ENCODE data around the gene GOLGA6L26.

- TF ChIP-seq CTCF (IDR thresholded peaks at IDR 0.05) (no peak), JUN (IDR thresholded peaks at IDR 0.05) (no peak), CHD2 (IDR thresholded peaks at IDR 0.05; ENCODE audit: low read length, partially characterized antibody) (no peak), MAZ (IDR thresholded peaks at IDR 0.05; ENCODE audit: borderline replicate concordance, low read depth, low read length) (no peak)
- TF ChIP-seq, protein P1, sequence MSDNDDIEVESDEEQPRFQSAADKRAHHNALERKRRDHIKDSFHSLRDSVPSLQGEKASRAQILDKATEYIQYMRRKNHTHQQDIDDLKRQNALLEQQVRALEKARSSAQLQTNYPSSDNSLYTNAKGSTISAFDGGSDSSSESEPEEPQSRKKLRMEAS (IDR thresholded peaks at IDR 0.05), result no peak
Measured at GRCh38 chr15:23372284-23372683, 38.3 kb upstream of the GOLGA6L26 start.

Data from A549 (cell line).